Measurements from ENCODE around the gene TBXAS1. TPM values are rescaled to one million over a fixed set of nuclear protein-coding genes. Genes with fewer than 3 reads are reported as not detected.

The TBXAS1 gene
- total RNA-seq, 5 donors from 2014 or later (not counting 1 experiment from before 2014, with no cell fraction given): 5.2 to 14.2 (median 7.3) TPM

GRCh38 chr7:139854124-139854511 is 25.1 kb downstream of the TBXAS1 start:
- no peak overlapping the region for H3K27ac ChIP-seq (ENCODE audit: low read length)
- CTCF ChIA-PET: interaction anchor here in 1 of 2 donors (0.6 kb wide), 1 partner anchor 50 kb away, joined by 3 read pairs; no protein-coding TSS in a partner anchor
- no peak for ATAC-seq (replicated peaks in 1 of 4)

GRCh38 chr7:139854803-139855497 is 25.9 kb downstream of the TBXAS1 start:
- CTCF ChIA-PET: interaction anchor here in 1 of 2 donors (0.6 kb wide), 1 partner anchor 100 kb away, joined by 3 read pairs; no protein-coding TSS in a partner anchor
- no peaks in the 10 kb centered on the region for H3K9me3 ChIP-seq
- Mint-ChIP-seq H3K27ac (peak overlapping the region; percentile 76 to 79), H3K4me1 (peaks cover 23 to 32% (median 30%) of the 10 kb centered on the region in 3 donors), H3K27me3 (no peaks in the 10 kb centered on the region), H3K4me3 (peak overlapping the region in 1 of 3 donors; percentile 46), H3K36me3 (no peaks in the 10 kb centered on the region), H3K9me3 (no peaks in the 10 kb centered on the region)
- H3K4me3 ChIP-seq (ENCODE audit: control insufficient read depth in 1 of 2, extremely low read depth in 1 of 2, low read length in 1 of 2): no peak overlapping the region
- peak overlapping the region; percentile 25 for H3K27ac ChIP-seq (ENCODE audit: low read length)
- POLR2A ChIA-PET: no interaction called here
- DNase-seq (peak in 5 of 35 experiments; percentile 3 to 21 (median 16)), ATAC-seq (replicated peaks in 1 of 4) (peak in 3 of 4 experiments; percentile 49 to 73 (median 52))
- H3K36me3 ChIP-seq (ENCODE audit: control insufficient read depth in 2 of 2, extremely low read depth in 1 of 2, insufficient read depth in 1 of 2, low read length in 1 of 2): no peaks in the 10 kb centered on the region
- no peaks in the 10 kb centered on the region for H3K27me3 ChIP-seq (replicated peaks in 1 of 2; ENCODE audit: control insufficient read depth in 2 of 2, extremely low read depth in 1 of 2, insufficient read depth in 2 of 2, low read length in 1 of 2)
- H3K4me1 ChIP-seq (ENCODE audit: control insufficient read depth in 1 of 2, extremely low read depth in 1 of 2, insufficient read depth in 2 of 2, low read length in 2 of 2): peaks cover 11 to 19% of the 10 kb centered on the region in 2 experiments
- WGBS (ENCODE audit: insufficient coverage): 40% methylated on average over 2 of the region's 4 CpGs

More at GRCh38 chr7:139854124-139854511, 25.1 kb downstream of the TBXAS1 start:
- 94% methylated on average over 5 of the region's 5 CpGs for WGBS (ENCODE audit: insufficient coverage)
- Mint-ChIP-seq H3K36me3 (no peaks in the 10 kb centered on the region), H3K27ac (peak overlapping the region; percentile 71 to 76), H3K4me3 (peak overlapping the region in 1 of 3 donors; percentile 17), H3K27me3 (no peaks in the 10 kb centered on the region), H3K4me1 (peaks cover 22 to 32% (median 30%) of the 10 kb centered on the region in 3 donors), H3K9me3 (no peaks in the 10 kb centered on the region)
- DNase-seq: no peak
- Histone ChIP-seq H3K27me3 (replicated peaks in 1 of 2; ENCODE audit: control insufficient read depth in 2 of 2, extremely low read depth in 1 of 2, insufficient read depth in 2 of 2, low read length in 1 of 2) (no peaks in the 10 kb centered on the region), H3K9me3 (no peaks in the 10 kb centered on the region), H3K4me1 (ENCODE audit: control insufficient read depth in 1 of 2, extremely low read depth in 1 of 2, insufficient read depth in 2 of 2, low read length in 2 of 2) (peaks cover 11 to 19% of the 10 kb centered on the region in 2 experiments), H3K36me3 (ENCODE audit: control insufficient read depth in 2 of 2, extremely low read depth in 1 of 2, insufficient read depth in 1 of 2, low read length in 1 of 2) (no peaks in the 10 kb centered on the region), H3K4me3 (ENCODE audit: control insufficient read depth in 1 of 2, extremely low read depth in 1 of 2, low read length in 1 of 2) (no peak overlapping the region)
- POLR2A ChIA-PET: no interaction called here

GRCh38 chr7:139855498-139856270 is 26.6 kb downstream of the TBXAS1 start:
- no peak overlapping the region for H3K4me3 ChIP-seq (ENCODE audit: control insufficient read depth in 1 of 2, extremely low read depth in 1 of 2, low read length in 1 of 2)
- peak overlapping the region in 1 of 3 donors; percentile 46 for H3K4me3 Mint-ChIP-seq
- no peaks in the 10 kb centered on the region for H3K27me3 Mint-ChIP-seq
- H3K27ac ChIP-seq (ENCODE audit: low read length): peak overlapping the region; percentile 25
- 100% methylated on average over 1 of the region's 9 CpGs for WGBS (ENCODE audit: insufficient coverage)
- DNase-seq (peak in 8 of 35 experiments; percentile 3 to 34 (median 12)), ATAC-seq (replicated peaks in 1 of 4) (peak; percentile 50 to 73 (median 56))
- H3K36me3 ChIP-seq (ENCODE audit: control insufficient read depth in 2 of 2, extremely low read depth in 1 of 2, insufficient read depth in 1 of 2, low read length in 1 of 2): no peaks in the 10 kb centered on the region
- H3K4me1 ChIP-seq (ENCODE audit: control insufficient read depth in 1 of 2, extremely low read depth in 1 of 2, insufficient read depth in 2 of 2, low read length in 2 of 2): peaks cover 16 to 19% of the 10 kb centered on the region in 2 experiments
- ChIA-PET CTCF (interaction anchor here in 1 of 2 donors (0.6 kb wide), 1 partner anchor 99 kb away, joined by 3 read pairs; no protein-coding TSS in a partner anchor), POLR2A (no interaction called here)
- H3K27ac Mint-ChIP-seq: peak overlapping the region; percentile 76 to 79
- H3K9me3 ChIP-seq: no peaks in the 10 kb centered on the region
- no peaks in the 10 kb centered on the region for H3K36me3 Mint-ChIP-seq
- no peaks in the 10 kb centered on the region for H3K27me3 ChIP-seq (replicated peaks in 1 of 2; ENCODE audit: control insufficient read depth in 2 of 2, extremely low read depth in 1 of 2, insufficient read depth in 2 of 2, low read length in 1 of 2)
- H3K4me1 Mint-ChIP-seq: peaks cover 29 to 38% (median 35%) of the 10 kb centered on the region in 3 donors
- H3K9me3 Mint-ChIP-seq: no peaks in the 10 kb centered on the region

GRCh38 chr7:139857791-139858190 is 28.7 kb downstream of the TBXAS1 start:
- ChIA-PET CTCF (no interaction called here), POLR2A (no interaction called here)
- Mint-ChIP-seq H3K4me3 (no peak overlapping the region), H3K4me1 (peaks cover 29 to 43% (median 35%) of the 10 kb centered on the region in 3 donors), H3K27me3 (no peaks in the 10 kb centered on the region), H3K27ac (no peak overlapping the region), H3K9me3 (no peaks in the 10 kb centered on the region), H3K36me3 (no peaks in the 10 kb centered on the region)
- H3K4me1 ChIP-seq (ENCODE audit: control insufficient read depth in 1 of 2, extremely low read depth in 1 of 2, insufficient read depth in 2 of 2, low read length in 2 of 2): peaks cover 16 to 19% of the 10 kb centered on the region in 2 experiments
- no peak overlapping the region for H3K4me3 ChIP-seq (ENCODE audit: control insufficient read depth in 1 of 2, extremely low read depth in 1 of 2, low read length in 1 of 2)
- no peaks in the 10 kb centered on the region for H3K36me3 ChIP-seq (ENCODE audit: control insufficient read depth in 2 of 2, extremely low read depth in 1 of 2, insufficient read depth in 1 of 2, low read length in 1 of 2)
- H3K9me3 ChIP-seq: no peaks in the 10 kb centered on the region
- WGBS (ENCODE audit: insufficient coverage): 100% methylated on average over 1 of the region's 3 CpGs
- no peak overlapping the region for H3K27ac ChIP-seq (ENCODE audit: low read length)
- ATAC-seq (replicated peaks in 1 of 4): no peak
- H3K27me3 ChIP-seq (replicated peaks in 1 of 2; ENCODE audit: control insufficient read depth in 2 of 2, extremely low read depth in 1 of 2, insufficient read depth in 2 of 2, low read length in 1 of 2): no peaks in the 10 kb centered on the region
- DNase-seq: no peak

- no peak overlapping the region for H3K4me3 Mint-ChIP-seq
- H3K36me3 ChIP-seq (ENCODE audit: control insufficient read depth in 2 of 2, extremely low read depth in 1 of 2, insufficient read depth in 1 of 2, low read length in 1 of 2): no peaks in the 10 kb centered on the region
- H3K9me3 ChIP-seq: peaks cover 4% of the 10 kb centered on the region
- peaks cover 12 to 23% (median 16%) of the 10 kb centered on the region in 3 donors for H3K4me1 Mint-ChIP-seq
- peaks cover 2 to 5% of the 10 kb centered on the region in 2 donors for H3K27me3 Mint-ChIP-seq
- WGBS (ENCODE audit: insufficient coverage): 53% methylated on average over 2 of the region's 4 CpGs
- H3K27ac ChIP-seq (ENCODE audit: low read length): no peak overlapping the region
- H3K27me3 ChIP-seq (replicated peaks in 1 of 2; ENCODE audit: control insufficient read depth in 2 of 2, extremely low read depth in 1 of 2, insufficient read depth in 2 of 2, low read length in 1 of 2): no peaks in the 10 kb centered on the region
- peaks cover 3 to 10% (median 8%) of the 10 kb centered on the region in 3 donors for H3K9me3 Mint-ChIP-seq
- POLR2A ChIA-PET: no interaction called here
- CTCF ChIA-PET: no interaction called here
- peaks cover 5 to 11% of the 10 kb centered on the region in 2 experiments for H3K4me1 ChIP-seq (ENCODE audit: control insufficient read depth in 1 of 2, extremely low read depth in 1 of 2, insufficient read depth in 2 of 2, low read length in 2 of 2)
- no peak overlapping the region for H3K4me3 ChIP-seq (ENCODE audit: control insufficient read depth in 1 of 2, extremely low read depth in 1 of 2, low read length in 1 of 2)
- no peak overlapping the region for H3K27ac Mint-ChIP-seq
- ATAC-seq (replicated peaks in 1 of 4) (peak in 3 of 4 experiments; percentile 36 to 44 (median 41)), DNase-seq (peak in 5 of 35 experiments; percentile 5 to 41 (median 8))
- peaks cover 4% of the 10 kb centered on the region for H3K36me3 Mint-ChIP-seq
These were observed 31.2 kb downstream of the TBXAS1 start for GRCh38 chr7:139860090-139860775.

- H3K36me3 ChIP-seq (ENCODE audit: control insufficient read depth in 2 of 2, extremely low read depth in 1 of 2, insufficient read depth in 1 of 2, low read length in 1 of 2): no peaks in the 10 kb centered on the region
- WGBS (ENCODE audit: insufficient coverage): 83% methylated on average over 1 of the region's 2 CpGs
- DNase-seq (no peak), ATAC-seq (replicated peaks in 1 of 4) (no peak)
- peaks cover 4 to 7% of the 10 kb centered on the region in 2 donors for H3K27me3 Mint-ChIP-seq
- H3K27me3 ChIP-seq (replicated peaks in 1 of 2; ENCODE audit: control insufficient read depth in 2 of 2, extremely low read depth in 1 of 2, insufficient read depth in 2 of 2, low read length in 1 of 2): no peaks in the 10 kb centered on the region
- peaks cover 7% of the 10 kb centered on the region for H3K9me3 ChIP-seq
- no peak overlapping the region for H3K27ac ChIP-seq (ENCODE audit: low read length)
- no peak overlapping the region for H3K4me3 ChIP-seq (ENCODE audit: control insufficient read depth in 1 of 2, extremely low read depth in 1 of 2, low read length in 1 of 2)
- peaks cover 3 to 10% (median 8%) of the 10 kb centered on the region in 3 donors for H3K9me3 Mint-ChIP-seq
- CTCF ChIA-PET: no interaction called here
- H3K27ac Mint-ChIP-seq: no peak overlapping the region
- POLR2A ChIA-PET: no interaction called here
- H3K4me1 ChIP-seq (ENCODE audit: control insufficient read depth in 1 of 2, extremely low read depth in 1 of 2, insufficient read depth in 2 of 2, low read length in 2 of 2): peaks cover 0 to 6% of the 10 kb centered on the region in 2 experiments
- peaks cover 5 to 11% (median 8%) of the 10 kb centered on the region in 3 donors for H3K4me1 Mint-ChIP-seq
- peaks cover 4% of the 10 kb centered on the region for H3K36me3 Mint-ChIP-seq
- no peak overlapping the region for H3K4me3 Mint-ChIP-seq
These were observed 32.7 kb downstream of the TBXAS1 start for GRCh38 chr7:139861803-139862202.

Measured in T-cell (primary cell).